Fibroblast of peridontal ligament (primary cell): ENCODE data around the gene EXD2.
A peak's percentile ranks its signal among the peaks of the same experiment; 100 is the strongest.
"Not testable (repeated sequence)": the region's sequence is repeated elsewhere in the genome, so short reads cannot be mapped to it uniquely, and the experiment has no call there.

Experiments used
- DNase-seq: peaks from one replicate; pipeline ENCODE4 v3.0.0-alpha.2; 2010; ENCODE audit errors: extremely low read depth

The EXD2 gene

GRCh38 chr14:69280746-69281291 lies 89.5 kb downstream of the EXD2 start:
- DNase-seq = no peak

DNA sequence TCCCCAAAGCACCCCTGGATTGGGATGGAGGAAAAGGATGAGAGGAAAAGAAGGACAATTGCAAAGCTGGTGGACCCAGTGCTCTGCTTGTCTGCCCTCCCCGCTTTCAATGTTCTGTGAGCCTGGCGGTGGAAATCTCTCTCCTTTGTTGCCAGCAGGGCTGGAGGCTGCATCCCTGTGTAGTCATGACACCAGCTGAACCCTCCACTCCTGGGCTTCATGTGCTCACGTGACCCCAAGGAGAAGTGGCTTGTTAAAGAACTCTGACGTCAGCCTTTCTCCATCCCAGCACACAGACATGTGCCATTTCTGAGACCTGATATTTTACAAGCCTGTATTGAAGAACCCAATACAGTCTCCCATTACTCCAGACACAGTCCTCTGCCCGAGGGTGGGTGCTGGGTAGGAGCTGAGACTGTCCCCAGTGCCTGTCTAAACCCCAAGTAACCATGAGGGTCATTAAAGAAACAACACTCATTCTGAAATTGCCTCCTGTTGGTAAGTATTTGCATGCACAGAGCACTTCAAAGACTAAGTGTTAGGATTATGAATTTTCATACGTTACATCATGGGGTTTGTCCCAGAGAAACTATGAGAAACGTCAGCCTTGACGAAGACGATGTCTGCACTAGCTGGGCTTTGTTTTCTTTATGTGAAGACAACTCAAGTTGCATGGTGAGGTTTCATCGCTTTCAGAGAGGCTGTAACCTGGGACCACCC lies 90.3 kb downstream of the EXD2 start:
- DNase-seq = peak; percentile 26

DNA sequence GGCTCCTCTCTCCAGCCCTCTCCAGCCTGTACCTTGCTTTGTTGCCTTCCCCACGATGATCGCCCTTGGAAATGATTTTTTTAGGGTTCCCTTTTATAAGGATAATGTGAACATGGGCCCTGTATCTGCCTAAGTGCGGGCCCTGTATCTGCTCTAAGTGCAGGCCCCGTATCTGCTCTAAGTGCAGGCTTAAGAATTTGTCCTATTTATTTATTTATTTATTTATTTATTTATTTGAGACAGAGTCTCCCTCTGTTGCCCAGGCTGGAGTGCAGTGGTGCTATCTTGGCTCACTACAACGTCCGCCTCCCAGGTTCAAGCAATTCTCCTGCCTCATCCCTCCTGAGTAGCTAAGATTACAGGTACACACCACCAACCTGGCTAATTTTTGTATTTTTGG lies 91.2 kb downstream of the EXD2 start:
- no peak for DNase-seq

DNA sequence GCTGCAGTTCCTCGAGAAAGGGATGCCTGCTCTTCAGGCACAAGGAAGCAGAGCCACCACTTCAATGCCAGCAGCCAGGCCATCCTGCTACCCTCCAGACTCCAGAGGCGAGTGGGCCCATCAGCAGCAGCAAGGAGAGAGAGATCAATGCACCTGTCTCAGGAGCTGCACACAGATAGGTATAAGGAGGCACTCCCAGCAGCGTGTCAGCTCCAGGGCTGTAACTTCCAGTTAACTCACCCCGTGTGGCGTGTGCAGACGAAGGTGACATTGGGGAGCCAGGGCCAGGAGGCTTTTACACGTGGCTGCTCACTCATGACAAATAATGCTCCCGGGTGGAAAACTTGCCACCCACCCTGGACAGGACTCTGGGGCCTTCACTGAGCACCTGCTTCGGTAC lies 92.9 kb downstream of the EXD2 start:
- DNase-seq = no peak

DNA sequence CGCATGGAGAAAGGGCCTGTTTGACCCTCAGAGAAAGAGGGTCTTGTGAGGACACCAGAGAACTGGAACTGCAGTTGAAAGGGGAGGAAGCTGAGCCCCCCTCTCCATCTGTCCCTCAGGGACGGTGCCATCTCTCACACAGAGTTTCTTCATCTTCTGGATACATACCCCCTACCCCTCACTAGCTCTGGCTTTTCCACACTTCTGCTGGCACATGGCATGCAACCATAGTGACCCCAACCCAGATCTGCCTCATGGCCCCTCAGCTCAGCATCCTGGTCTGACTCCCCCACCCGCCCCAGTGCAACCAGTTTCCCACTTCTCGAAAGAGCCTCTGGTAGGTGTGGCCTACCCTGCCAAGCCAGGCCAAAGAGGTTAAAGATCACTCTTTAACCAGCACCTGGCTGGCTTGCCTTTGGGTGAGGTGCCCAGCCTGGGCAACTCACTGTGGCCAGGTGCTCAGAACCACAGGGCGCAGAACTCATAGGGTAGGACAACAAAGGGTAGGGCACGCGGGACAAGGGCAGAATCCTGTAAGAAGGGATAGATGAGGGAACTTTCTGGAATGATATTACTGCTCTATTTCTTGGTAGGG lies 94.5 kb downstream of the EXD2 start:
- DNase-seq = no peak

- DNase-seq = no peak
These were observed 96.1 kb downstream of the EXD2 start for GRCh38 chr14:69287098-69288010.

GRCh38 chr14:69288011-69288771 lies 96.9 kb downstream of the EXD2 start:
- DNase-seq = peak; percentile 89

- DNase-seq = peak; percentile 54
These were observed 97.8 kb downstream of the EXD2 start for GRCh38 chr14:69288956-69289705.

DNA sequence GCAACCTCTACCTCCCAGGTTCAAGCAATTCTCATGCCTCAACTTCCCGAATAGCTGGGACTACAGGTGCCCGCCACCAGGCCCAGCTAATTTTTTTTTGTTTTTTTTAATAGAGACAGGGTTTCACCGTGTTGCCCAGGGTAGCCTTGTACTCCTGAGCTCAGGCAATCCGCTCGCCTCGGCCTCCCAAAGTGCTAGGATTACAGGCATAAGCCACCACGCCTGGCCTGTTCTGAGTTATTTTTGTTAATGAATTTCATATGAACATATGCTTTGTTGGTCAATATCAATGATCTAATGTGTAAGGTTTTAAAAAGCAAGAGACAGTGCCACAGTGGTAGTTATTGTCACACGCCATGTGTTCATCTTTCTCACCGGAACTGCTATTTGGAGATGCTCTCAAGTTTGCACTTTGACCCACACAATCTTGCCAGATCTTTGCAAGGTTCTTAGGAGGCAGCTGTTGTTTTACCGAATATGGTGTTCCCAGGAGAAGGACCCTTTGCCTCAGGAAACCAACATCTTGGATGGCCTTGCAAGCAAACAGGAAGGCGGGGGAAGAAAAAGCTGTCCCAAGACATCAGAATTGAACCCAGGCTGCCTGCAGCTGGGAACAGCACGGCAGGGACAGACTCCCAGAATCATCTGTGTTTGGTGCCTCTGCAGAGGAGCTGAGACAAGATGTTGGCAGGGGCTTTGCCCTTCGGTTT lies 98.7 kb downstream of the EXD2 start:
- peak; percentile 11 for DNase-seq

- DNase-seq = not testable (repeated sequence)
These were observed 99.6 kb downstream of the EXD2 start for GRCh38 chr14:69290881-69291280.

GRCh38 chr14:69291396-69291795 lies 100.1 kb downstream of the EXD2 start:
- no peak for DNase-seq

GRCh38 chr14:69291891-69292561 lies 100.7 kb downstream of the EXD2 start:
- peak; percentile 15 for DNase-seq
